HepG2 (cell line): ENCODE data around the gene MYO7A. TPM values are rescaled to one million over a fixed set of nuclear protein-coding genes. Genes with fewer than 3 reads are reported as not detected.

Source experiments
- BORCS8-MEF2B ChIP-seq: sonication (generic); formaldehyde crosslinking; IDR thresholded peaks from 2 replicates; pipeline ENCODE4 v1.8.0; 2022; ENCODE audit warnings: mild to moderate bottlenecking, missing genetic modification reagents
- ESRRA ChIP-seq: sonication (generic); formaldehyde crosslinking; IDR thresholded peaks from 2 replicates; pipeline ENCODE4 v1.5.1; 2020; ENCODE audit warnings: mild to moderate bottlenecking, low read depth, missing genetic modification reagents
- HNF4A ChIP-seq: sonication (generic); formaldehyde crosslinking; IDR thresholded peaks from 2 replicates; pipeline ENCODE4 v1.4.0; 2020; ENCODE audit warnings: missing genetic modification reagents
- HNRNPL ChIP-seq: fragments of 200-400 bp; formaldehyde crosslinking; IDR thresholded peaks from 2 replicates; pipeline ENCODE4 v1.6.1; 2017; ENCODE audit warnings: mild to moderate bottlenecking, low read depth, low read length
- KDM5B ChIP-seq: sonication (generic); formaldehyde crosslinking; IDR thresholded peaks from 2 replicates; pipeline ENCODE4 v1.4.0; 2020; ENCODE audit warnings: missing genetic modification reagents, mild to moderate bottlenecking, borderline replicate concordance
- POLR2AphosphoS2 ChIP-seq: IDR thresholded peaks from 2 replicates; pipeline ENCODE4 v1.6.1; 2011; ENCODE audit warnings: low read depth, low read length, improper control_type of control experiment
- SP2 ChIP-seq: sonication (generic); formaldehyde crosslinking; IDR thresholded peaks from 2 replicates; pipeline ENCODE4 v1.5.1; 2020; ENCODE audit warnings: mild to moderate bottlenecking, missing genetic modification reagents
- SSRP1 ChIP-seq: IDR thresholded peaks from 2 replicates; pipeline ENCODE4 v1.6.1; 2016; ENCODE audit warnings: control low read depth
- ZKSCAN8 ChIP-seq: IDR thresholded peaks from 2 replicates; pipeline ENCODE4 v1.6.1; 2016; ENCODE audit warnings: borderline replicate concordance, missing genetic modification reagents, missing compliant biosample characterization
- ZMYM3 ChIP-seq: sonication (generic); formaldehyde crosslinking; IDR thresholded peaks from 2 replicates; pipeline ENCODE4 v1.5.1; 2020; ENCODE audit warnings: mild to moderate bottlenecking, missing genetic modification reagents
- ZNF232 ChIP-seq: sonication (generic); formaldehyde crosslinking; IDR thresholded peaks from 2 replicates; pipeline ENCODE4 v1.4.0; 2020; ENCODE audit warnings: missing genetic modification reagents, borderline replicate concordance
- polyA plus RNA-seq, 8 experiments: library from polyadenylated mRNA; depleted of rRNA in 3 of 8; stranded (reverse) in 7 of 8; unstranded in 1 of 8; fragments of >200 nt; fragmentation: Illumina TruSeq in 4 of 8; extraction: Trizol in 4 of 8; gene quantifications; 2 replicates each; pipeline versions ENCODE4 v1.2.1 to v1.2.3, GENCODE V29; 2011 to 2016; ENCODE audit warnings: low read depth in 4 of 8, missing spikeins in 1 of 8, mixed read lengths in 1 of 8; ENCODE audit not compliant: insufficient read depth in 1 of 8
- total RNA-seq, 5 experiments: library from RNA; depleted of rRNA; stranded (reverse); fragments of >200 nt; fragmentation: Illumina TruSeq; extraction: Trizol; gene quantifications; 2 replicates each; pipeline ENCODE4 v1.2.3, GENCODE V29; 2016; ENCODE audit warnings: low read depth in 1 of 5
- TF ChIP-seq, protein P1 (sequence below): sonication (generic); formaldehyde crosslinking; IDR thresholded peaks from 2 replicates; pipeline ENCODE4 v1.5.0; 2020; ENCODE audit warnings: mild to moderate bottlenecking, missing genetic modification reagents, borderline replicate concordance
- TF ChIP-seq, protein P2 (sequence below): sonication (generic); formaldehyde crosslinking; IDR thresholded peaks from 2 replicates; pipeline ENCODE4 v1.8.1; 2023; ENCODE audit warnings: mild to moderate bottlenecking, missing genetic modification reagents
- TF ChIP-seq, protein P3 (sequence below): sonication (generic); formaldehyde crosslinking; IDR thresholded peaks from 2 replicates; pipeline ENCODE4 v1.4.0; 2020; ENCODE audit warnings: low read depth, mild to moderate bottlenecking, missing genetic modification reagents
- TF ChIP-seq, protein P4 (sequence below): sonication (generic); formaldehyde crosslinking; IDR thresholded peaks from 2 replicates; pipeline ENCODE4 v1.4.0; 2020; ENCODE audit warnings: missing genetic modification reagents, borderline replicate concordance

MYO7A gene
- total and polyA plus RNA-seq, 2 of the 13 experiments (the other 11 are each of a cell fraction or from before 2014, with no cell fraction given), result 7.5 to 10.0 TPM

DNA sequence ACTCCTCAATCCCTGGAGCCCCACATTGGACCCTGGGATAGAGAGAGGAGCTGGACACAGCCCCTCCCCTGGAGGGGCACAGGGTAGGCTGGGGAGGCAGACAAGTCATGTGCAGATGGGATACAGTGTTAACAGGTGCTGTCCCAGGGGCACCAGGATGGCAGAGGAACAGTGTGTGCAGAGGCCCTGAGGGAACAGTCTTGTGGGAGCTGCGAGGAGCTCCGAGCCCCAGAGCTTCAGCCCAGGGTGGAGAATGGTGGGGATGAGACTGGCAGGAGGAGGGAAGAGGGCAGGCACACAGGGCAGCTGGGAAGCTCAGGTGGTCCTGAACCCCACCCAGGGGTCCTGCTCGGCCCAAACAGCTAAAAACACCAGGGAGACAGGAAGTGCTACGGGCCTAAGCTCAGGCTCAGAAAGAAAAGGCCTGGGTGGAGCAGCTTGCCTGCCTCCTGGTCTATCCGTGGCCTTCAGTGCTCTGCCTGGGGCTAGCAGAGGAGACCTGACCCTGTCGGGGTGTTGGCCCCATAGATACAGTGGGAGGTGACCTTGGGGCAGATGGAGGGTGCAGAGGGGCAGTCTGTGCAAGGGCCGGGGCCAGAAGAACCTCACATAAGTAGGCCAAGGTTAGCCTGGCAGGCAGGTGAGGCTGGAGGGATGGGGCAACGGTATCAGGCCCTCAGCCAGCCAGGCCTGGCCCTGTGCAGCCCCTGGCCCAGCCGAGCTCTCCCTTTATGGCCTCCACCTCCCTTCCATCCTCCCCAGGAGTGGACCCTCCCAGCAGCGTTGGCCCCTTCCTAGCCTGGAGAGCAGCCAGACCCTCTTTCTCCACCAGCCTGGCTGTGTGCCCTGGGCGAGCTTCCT lies 45.8 kb upstream of the MYO7A start (continued):
- TF ChIP-seq, protein P1, sequence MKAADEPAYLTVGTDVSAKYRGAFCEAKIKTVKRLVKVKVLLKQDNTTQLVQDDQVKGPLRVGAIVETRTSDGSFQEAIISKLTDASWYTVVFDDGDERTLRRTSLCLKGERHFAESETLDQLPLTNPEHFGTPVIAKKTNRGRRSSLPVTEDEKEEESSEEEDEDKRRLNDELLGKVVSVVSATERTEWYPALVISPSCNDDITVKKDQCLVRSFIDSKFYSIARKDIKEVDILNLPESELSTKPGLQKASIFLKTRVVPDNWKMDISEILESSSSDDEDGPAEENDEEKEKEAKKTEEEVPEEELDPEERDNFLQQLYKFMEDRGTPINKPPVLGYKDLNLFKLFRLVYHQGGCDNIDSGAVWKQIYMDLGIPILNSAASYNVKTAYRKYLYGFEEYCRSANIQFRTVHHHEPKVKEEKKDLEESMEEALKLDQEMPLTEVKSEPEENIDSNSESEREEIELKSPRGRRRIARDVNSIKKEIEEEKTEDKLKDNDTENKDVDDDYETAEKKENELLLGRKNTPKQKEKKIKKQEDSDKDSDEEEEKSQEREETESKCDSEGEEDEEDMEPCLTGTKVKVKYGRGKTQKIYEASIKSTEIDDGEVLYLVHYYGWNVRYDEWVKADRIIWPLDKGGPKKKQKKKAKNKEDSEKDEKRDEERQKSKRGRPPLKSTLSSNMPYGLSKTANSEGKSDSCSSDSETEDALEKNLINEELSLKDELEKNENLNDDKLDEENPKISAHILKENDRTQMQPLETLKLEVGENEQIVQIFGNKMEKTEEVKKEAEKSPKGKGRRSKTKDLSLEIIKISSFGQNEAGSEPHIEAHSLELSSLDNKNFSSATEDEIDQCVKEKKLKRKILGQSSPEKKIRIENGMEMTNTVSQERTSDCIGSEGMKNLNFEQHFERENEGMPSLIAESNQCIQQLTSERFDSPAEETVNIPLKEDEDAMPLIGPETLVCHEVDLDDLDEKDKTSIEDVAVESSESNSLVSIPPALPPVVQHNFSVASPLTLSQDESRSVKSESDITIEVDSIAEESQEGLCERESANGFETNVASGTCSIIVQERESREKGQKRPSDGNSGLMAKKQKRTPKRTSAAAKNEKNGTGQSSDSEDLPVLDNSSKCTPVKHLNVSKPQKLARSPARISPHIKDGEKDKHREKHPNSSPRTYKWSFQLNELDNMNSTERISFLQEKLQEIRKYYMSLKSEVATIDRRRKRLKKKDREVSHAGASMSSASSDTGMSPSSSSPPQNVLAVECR (CRISPR knock-in tag), result no peak
- TF ChIP-seq ZMYM3 (CRISPR knock-in tag) (peak; percentile 34; the same call in 1 of the 2 replicates), POLR2AphosphoS2 (no peak), KDM5B (no peak), BORCS8-MEF2B (CRISPR knock-in tag) (0 out of 2 replicates have a peak, but pooled peaks have one; percentile 32), HNF4A (CRISPR knock-in tag) (peak; percentile 15; the same call in 1 of the 2 replicates), ESRRA (CRISPR knock-in tag) (0 out of 2 replicates have a peak, but pooled peaks have one; percentile 41), HNRNPL (0 out of 2 replicates have a peak, but pooled peaks have one; percentile 31), ZNF232 (CRISPR knock-in tag) (no peak), SP2 (CRISPR knock-in tag) (no peak), ZKSCAN8 (CRISPR knock-in tag) (no peak), SSRP1 (no peak)
- TF ChIP-seq, protein P2, sequence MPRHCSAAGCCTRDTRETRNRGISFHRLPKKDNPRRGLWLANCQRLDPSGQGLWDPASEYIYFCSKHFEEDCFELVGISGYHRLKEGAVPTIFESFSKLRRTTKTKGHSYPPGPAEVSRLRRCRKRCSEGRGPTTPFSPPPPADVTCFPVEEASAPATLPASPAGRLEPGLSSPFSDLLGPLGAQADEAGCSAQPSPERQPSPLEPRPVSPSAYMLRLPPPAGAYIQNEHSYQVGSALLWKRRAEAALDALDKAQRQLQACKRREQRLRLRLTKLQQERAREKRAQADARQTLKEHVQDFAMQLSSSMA (CRISPR knock-in tag), result no peak
- TF ChIP-seq, protein P3, sequence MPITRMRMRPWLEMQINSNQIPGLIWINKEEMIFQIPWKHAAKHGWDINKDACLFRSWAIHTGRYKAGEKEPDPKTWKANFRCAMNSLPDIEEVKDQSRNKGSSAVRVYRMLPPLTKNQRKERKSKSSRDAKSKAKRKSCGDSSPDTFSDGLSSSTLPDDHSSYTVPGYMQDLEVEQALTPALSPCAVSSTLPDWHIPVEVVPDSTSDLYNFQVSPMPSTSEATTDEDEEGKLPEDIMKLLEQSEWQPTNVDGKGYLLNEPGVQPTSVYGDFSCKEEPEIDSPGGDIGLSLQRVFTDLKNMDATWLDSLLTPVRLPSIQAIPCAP, result no peak
- TF ChIP-seq, protein P4, sequence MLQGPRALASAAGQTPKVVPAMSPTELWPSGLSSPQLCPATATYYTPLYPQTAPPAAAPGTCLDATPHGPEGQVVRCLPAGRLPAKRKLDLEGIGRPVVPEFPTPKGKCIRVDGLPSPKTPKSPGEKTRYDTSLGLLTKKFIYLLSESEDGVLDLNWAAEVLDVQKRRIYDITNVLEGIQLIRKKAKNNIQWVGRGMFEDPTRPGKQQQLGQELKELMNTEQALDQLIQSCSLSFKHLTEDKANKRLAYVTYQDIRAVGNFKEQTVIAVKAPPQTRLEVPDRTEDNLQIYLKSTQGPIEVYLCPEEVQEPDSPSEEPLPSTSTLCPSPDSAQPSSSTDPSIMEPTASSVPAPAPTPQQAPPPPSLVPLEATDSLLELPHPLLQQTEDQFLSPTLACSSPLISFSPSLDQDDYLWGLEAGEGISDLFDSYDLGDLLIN, result no peak
